HG03280 (cell line): ENCODE data around the gene LCP2.

Experiments used
- ATAC-seq: cut with Tn5 transposase; IDR thresholded peaks from one replicate; pipeline ENCODE4 v1.9.1; 2021; ENCODE audit warnings: mild to moderate bottlenecking, moderate library complexity; ENCODE audit not compliant: unreplicated experiment

Gene LCP2

DNA sequence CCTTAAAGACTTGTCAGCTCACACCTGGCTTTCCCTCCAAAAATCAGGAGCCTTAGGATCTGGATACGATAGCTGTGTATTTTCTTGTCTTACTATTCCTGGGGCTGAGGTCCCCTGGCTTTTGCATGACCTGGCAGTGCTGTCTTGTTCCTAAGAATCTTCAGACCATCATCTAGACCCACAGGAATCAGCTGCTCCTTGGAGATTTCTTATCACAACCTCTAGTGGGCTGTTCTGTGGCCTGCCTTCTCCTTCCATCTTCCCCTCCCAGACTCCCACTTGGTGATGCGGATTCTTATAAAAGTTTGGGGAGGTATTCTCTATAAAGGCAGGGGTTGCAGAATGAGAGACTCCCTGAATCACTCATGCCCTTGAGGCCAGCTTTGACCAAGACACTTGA is 21.4 kb downstream of the LCP2 start:
- ATAC-seq: no peak

DNA sequence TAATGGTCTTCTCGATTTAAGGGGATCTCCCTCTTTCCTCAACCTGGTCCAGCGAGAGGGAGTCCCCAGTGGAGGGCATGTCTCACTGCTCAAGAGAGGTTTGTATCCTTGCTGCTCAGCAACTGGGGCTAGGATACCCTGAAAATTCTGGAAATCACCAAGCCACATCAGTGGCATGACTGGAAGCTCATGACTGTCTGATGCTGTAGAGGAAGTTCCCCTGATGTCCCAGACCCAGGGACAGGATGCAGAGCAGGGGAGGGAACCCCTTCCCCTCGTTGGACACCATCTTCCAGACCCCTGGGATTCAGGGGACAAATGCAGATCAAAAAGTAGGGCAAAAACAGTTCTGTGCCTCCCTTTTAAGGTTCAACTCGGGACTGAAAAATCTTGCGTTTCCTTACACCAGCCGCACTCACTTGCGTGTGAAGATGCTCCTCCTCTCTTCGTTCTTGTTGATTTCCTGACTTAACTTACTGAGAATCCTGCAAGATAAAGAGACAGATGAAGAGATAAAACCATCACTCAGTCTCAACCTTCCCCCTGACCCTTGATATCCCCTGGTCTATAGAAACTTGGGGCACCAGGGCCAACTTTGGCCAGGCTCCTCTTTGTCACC is 22.1 kb downstream of the LCP2 start:
- ATAC-seq: no peak

DNA sequence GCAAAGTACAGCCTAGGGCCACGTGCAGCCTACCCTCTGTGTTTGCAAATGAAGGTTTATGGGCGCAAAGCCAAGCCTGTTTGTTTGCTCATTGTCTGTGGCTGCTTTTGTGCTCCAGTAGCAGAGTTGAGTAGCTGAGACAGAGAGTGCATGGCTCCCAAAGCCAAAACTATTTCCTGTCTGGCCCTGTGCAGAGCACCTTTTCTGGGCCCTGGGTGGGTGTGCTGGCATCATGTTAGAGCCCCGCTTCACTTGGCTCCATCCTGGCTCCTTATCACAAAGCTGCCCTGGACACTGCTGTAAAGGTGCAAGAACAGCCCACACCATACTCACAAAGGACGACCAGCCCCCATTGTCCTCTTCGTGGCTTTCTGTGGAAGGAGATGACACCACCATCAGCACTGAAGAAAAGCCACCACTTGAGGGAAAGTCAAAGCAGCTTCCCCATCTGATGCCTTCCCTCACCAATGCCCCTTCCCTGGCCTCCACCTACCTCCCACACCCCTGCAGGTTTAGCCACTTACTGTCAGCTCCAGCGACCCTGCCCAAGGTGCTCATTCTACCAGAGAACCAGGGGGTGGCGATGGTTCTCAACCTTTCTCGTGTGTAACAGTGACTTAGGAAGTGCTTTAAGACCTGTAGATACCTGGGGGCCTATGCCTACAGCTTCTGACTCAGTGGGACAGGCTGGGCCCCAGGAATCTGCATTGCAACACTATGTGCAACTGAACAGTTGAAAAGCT is 23.4 kb downstream of the LCP2 start:
- no peak for ATAC-seq

DNA sequence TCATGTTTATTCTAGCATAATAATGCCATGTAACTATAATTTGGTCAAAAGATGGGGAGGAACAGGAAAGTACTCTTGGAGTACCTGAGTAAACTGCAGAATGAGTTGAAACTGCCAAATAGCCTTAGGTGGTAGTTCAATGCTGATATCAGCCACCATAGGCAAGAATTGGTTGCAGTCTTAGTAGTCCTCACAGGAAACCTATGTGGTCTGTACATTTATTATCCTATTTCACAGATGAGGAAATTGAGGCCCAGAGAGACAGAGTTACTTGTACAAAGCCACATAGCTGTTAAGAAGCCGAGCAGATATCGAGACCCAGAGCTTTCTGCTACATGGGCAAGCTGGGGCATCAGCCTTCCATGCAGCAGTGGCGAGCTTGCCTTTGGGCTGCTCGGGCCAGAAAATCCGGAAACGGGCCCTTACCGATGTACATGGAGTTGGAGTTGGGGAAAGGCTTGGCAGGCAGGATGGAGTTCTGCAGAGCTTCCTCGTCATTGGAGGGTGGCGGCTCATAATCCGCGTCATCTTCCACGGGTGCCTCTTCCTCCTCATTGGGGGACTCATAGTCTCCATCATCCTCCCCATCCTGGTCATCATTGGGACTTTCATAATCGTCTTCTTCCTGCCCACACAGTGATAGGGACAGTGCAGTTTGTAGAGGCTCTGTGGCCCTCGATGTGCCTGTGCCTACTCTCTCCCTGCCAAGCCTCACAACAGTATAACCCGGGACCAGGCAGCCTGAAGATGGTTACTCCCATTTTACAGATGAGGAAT is 27.1 kb downstream of the LCP2 start:
- no peak for ATAC-seq

DNA sequence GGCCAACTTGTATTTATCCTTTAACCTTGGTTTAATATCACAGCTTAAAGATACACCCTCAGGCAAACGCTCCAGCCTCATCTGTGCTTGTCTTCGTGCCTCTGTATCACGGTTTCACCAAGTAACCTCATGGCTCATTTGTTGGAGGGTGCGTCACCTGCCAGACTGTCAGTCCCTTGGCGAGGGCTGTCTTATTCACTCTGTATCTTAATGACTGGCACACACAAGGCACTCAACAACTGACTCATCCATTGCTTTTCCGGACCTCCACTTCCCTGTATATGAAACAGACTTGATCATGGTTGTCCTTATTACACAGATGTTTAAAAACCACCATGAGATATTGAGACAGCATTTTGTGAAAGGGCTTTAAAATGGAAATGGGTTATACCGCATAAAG is 28.0 kb downstream of the LCP2 start:
- ATAC-seq: no peak

DNA sequence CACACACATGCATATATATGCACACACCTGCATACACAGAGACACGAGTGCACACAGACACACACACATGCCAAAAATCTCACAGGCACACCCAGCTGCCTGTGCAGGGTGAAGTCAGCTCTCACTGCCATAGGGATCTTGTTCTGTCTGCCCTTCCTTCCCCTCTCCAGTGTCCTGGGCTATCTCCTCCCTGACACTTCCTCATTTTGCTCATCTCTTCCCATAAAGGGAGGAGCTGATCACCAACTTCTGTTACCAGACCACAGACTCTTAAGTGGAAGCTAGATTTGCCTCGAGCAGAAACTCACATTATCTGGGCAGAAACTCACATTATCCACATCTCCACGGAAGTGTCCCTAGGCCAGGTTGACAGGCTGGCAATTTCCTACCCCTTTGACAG is 28.7 kb downstream of the LCP2 start:
- ATAC-seq: no peak

DNA sequence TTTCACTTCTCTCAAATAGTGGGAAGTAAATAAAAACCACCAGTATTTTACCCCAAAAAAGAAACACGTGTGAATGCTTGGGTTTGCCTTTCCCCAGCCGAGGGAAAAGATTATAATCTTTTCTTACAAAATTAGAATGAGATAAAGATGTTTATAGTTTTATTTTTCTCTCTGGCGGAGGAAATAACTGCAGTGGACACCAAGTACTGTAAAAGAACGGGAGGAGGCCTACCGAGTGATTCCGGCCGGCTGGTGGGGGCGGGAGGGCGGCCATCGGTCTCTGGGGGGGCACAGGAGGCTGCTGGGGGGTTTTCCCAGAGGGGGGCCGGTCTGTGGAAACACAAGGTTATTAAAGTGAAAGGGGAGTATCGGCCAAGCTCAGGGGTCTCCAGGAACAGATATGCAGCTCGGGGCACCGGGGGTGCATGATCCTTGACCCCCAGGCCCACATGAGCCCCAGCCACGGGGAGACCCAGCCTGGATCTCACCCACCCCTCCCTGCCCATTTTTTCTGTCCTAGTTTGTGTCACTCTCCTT is 29.4 kb downstream of the LCP2 start:
- no peak for ATAC-seq

DNA sequence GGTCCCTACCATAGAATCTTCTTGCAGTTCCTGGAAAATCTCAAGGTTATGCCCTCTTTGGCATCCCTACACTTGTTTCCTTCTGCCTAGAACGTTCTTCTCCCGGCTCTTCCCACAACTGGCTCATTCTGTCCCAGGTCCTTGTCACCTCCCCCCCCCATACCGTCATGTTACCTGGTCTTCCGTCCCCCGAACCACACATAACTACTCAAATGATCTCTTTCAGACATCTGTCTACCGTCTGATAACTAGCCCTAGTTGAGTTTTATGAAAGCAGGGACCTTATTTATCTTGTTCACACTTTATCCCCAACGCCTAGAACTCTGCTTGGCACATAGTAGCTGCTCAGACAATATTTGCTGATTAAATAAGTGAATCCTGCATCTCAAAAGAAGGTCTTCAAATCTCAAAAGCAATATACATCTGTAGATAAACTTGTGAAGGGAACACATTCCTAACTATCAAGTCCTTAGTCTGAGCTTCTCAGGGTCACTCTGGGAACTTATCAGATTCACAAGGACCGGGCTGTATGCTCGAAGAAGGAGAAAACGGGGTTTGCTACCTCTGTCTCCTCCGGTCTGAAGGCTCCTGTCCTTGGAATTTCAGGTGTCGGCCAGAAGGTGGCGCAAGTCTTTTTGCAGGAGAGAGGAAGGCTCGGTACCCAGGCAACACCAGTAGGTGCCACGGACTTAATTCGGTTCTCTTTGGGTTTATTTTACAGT is 30.0 kb downstream of the LCP2 start:
- ATAC-seq: peak; percentile 86

DNA sequence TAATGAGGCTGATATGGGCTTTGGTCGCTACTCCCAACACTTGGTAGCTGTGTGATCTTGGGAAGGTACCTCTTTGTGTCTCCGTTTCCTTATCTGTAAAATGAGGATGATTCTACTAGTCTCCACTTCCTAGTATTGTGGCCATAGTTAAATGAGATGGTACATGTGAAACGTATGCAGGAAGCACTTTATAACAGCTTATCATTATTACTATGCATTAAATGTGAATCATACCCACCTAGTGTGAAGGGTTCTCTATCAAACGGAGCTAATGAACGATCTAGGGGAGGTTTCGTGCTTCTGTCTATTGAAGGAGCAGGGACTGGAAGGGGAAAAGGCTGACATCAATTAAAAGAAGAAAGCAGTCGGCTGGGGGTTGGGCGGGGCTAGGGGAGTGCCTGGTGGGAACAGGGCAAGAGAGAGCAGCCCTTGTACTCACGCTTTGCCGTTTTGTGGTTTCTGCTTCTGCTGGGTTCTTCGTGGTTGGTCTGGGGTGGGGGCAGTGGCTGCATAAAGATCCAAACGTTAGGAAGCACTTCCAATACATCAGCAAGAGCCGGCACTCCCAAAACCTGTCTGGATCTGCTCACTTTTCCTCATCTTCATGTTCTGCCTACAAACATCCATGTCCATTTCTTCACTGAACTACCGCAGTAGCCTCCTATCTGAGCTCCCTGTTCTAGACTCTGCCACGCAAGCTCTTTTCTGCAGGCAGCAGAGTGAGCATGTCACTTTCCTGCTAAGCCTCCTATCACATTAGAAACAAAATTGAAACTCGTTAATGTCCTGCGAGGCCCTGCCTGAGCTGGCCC is 30.8 kb downstream of the LCP2 start:
- no peak for ATAC-seq

DNA sequence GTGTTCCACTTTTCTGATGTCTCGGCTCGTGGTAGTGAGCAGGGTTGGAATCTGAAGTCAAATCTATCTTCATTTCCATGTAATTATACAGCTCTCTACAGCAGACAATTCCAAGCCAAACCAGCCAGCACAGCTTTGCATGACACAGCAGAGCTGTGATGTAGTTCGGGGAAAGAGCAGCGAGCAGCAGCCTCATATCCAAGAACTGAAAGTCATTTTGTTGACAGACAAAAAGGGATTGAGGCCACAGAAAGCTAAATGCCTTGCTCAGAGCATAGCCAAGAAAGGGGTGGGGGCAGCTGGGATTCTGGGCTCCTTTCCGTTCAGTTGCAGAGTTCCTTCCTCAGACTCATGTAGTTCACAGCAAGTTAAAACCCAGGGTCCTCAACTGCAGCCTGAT is 32.1 kb downstream of the LCP2 start:
- ATAC-seq: no peak

DNA sequence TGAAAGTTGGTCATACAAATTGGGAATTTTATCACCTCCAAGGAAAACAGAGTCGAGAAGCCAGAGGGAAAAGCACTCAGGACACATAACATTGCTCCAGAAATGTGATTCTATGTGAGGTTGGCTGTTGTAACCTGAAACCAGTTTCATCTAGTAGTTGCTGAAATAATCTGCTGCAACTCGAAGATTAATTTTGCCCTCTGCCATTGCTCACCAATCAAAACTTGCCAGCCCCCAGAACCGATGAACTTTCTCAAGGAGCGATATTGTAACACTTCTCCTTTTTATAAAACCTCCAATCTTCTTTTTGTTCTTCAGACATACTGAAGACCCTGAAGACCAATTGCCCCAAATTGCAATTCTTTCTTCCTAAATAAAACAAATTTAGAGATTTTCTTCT is 33.7 kb downstream of the LCP2 start:
- ATAC-seq: no peak

DNA sequence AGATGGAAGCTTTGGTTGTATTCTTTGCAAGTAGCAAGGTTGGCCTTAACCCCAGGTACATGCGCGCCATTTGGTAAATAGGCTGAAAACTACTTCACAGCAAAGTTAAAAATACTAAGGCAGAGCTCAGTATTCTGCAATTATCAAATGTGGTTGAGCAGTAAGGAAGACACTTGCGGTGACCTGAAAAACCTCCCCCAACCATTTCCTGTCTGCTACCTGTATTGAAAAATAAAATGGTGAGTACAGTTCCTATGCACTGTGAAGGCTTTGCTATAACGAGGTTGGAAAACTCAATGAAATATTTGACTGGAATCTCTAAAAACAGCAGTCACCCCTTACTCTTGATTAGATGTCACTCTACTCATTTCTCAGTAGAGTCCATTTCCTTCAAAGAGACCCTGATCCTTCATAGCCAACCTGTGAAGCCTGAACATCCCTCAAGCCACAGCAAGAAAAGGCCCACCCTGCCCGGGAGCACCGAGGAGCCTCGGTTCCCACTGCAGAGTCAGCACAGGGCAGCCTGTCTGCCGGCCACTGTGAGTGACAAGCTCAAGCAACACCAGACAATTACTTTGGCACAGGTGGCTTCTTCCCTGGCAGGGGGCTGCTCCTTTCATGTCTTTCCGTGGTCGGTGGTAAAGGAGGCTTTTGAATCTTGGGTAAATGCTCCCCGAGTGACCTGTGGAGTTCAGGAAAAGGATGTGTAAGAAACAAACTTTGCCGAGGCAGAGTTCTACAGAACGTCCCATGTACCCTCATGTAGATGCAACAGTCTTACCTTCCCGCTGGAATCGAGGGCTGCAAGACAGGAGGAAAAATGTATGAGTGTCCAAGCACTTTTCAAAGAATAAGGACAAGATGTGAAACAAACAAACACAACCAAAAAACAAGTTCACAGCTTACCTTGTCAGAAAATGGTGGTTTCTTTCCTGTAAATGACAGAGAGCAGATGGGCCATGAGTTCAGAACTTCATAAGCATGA is 35.2 kb downstream of the LCP2 start:
- ATAC-seq: no peak

DNA sequence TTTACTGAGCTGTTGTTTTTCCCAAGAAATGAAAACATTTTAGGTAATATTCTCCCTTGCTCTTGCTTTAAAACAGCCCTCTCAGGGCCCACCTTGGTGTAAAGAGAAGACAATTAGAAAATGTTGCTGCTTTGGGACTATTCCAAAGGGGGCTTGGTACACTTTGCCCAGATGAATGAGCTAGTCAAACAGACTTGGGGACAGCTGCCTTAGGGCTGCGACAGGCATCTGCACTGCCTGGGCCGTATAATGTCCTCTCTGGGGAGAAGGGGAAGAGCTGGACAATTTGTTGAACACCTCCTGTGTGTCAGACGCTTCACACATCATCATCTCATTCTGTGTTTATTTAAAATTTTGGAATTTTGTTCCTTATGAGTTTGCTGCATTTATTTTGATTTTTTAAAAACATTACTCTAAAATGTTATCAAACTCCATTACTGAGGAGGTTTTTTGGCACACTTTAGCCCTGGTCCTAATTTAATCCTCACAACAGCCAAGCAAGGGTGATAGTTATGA is 36.0 kb downstream of the LCP2 start:
- ATAC-seq: no peak

DNA sequence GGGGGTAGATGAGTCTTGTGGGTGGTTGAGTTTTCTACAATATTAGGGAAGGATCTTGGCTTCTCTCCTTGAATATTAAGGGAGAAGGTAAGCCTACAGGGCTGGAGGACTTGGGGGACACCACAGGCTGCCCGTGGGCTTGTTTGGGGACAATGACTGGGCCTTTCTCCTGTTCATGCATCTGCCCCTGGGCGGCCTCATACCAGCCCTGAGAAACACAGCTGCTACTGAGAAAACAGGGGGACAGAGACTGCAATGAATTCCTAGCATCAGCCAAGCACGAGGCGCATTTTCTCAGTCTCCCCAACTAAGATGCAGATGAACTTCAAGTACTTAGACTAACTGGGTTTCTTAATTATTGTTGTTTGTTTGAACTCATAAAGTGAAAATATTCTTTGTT is 40.2 kb downstream of the LCP2 start:
- no peak for ATAC-seq

DNA sequence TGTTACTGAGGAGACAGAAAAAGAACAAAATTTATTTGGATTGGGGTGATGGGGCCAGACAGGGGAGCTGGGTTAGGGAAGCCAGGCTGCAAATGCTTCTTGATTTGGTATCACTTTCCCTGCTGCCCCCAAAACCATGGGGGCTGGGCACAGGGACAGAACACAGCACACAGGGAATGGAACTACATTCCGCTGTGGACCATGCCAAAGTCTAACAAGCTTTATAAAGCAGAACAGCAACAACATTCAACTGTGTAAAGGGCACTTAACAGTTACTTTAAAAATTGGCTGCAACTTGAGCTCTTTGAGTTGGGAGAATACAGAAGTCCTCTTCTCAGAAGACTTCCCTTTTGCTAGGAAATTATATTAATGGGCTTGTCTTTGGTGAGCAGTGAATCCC is 41.0 kb downstream of the LCP2 start:
- ATAC-seq: no peak

DNA sequence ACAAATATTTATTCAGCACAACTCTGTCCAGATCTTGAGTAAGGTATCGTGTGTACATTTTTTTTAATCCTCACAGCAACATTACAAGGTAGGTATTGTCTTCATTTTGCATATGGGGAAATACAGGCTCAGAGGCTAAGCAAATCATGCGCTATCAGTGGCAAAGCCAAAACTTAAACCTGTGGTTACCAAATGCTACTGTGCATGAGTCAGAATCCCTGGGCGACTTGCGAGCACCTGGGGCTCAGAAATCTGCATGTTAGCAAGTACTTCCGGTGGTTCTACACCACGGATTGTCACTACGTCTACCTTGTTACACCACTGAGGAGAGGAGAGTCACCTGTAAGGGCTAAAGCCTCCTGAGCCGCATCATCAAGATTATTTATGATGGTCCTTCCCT is 43.5 kb downstream of the LCP2 start:
- ATAC-seq: peak; percentile 98

DNA sequence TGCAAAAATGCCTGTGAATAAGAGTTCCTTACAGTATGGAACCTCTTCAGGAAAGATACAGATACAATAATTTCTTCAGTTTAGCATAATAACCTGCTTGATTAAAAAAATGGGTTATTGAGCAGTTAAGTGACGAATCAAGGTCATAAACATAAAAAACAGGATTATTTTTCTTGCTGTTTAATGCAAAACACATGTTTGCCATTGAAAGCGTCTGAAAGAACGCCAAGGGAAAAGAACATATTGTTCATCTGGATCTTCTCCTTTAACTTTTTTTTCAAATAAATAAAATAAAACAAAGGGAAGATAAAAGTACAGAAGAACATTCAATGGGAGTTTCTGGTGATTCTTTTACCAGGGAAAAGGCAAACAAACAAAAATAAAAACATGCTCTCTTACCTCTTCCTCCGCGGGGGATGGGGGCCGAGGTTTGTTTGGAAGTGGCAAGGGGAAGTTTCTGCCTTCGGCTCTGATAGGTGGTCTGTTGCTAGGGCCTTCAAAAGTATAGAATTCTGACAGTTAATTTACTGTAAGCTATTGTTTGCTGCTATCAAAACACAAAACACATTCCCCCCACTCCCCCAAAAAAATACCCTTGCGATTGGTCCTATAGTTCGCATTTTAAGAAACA is 44.7 kb downstream of the LCP2 start:
- ATAC-seq: no peak

DNA sequence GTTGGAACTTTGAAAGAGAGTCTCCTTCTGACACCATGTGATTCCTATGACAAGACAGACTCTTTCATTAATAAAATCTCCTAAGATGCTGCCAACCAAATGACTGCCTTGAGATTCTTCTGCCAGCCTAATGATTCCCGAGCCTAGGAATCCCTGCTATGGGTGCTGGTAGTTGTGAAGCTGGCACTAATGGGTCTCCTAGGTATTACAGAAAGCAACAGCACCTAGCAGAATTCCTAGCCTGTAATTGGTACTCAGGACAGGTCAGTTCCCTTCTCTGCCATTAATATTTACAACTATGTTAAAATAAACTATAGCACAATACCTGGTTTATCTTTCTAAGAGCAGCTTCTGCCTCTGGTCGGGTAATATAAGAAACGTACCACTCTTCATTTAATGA is 45.5 kb downstream of the LCP2 start:
- no peak for ATAC-seq

DNA sequence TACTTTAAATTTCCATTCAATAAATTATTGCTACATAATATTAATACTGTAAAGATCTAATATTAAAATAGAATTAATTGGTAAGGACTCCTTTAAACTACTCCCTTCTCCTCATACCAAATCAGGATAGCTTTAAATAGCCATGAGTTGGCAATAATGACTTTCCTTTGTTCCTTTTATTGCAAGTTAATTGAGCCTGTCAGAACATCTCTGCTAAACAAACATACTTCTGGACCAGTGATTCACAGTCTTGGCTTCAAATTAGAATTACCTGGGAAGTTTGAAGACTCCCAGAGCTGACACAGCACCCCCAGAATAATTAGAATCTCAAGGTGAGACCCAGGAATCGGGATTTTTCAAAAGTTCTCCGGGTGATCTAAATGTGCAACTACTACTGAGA is 46.1 kb downstream of the LCP2 start:
- ATAC-seq: no peak
